GM23248 (cell line): Measurements from ENCODE around the gene POFUT2. TPM values are rescaled to one million over a fixed set of nuclear protein-coding genes. Genes with fewer than 3 reads are reported as not detected.

Experiments
- DNase-seq: peaks from one replicate; pipeline ENCODE4 v3.0.0-alpha.2; 2015
- H2AFZ ChIP-seq: fragments of 200-600 bp; sonication (generic); 2 replicates; pipeline ENCODE4 v1.6.1; 2016; ENCODE audit warnings: antibody characterized with exemption
- H3F3A ChIP-seq: fragments of 200-600 bp; sonication (generic); 2 replicates; pipeline ENCODE4 v1.6.1; 2016; ENCODE audit warnings: mild to moderate bottlenecking, antibody characterized with exemption, mixed run types; ENCODE audit not compliant: insufficient read depth
- H3K27ac ChIP-seq: fragments of 200-600 bp; sonication (generic); 2 replicates; pipeline ENCODE4 v1.5.1; 2016; ENCODE audit warnings: mild to moderate bottlenecking
- H3K27me3 ChIP-seq: fragments of 200-600 bp; sonication (generic); replicated peaks from 2 replicates; pipeline ENCODE4 v1.6.1; 2016; ENCODE audit warnings: mild to moderate bottlenecking; ENCODE audit not compliant: insufficient read depth
- H3K36me3 ChIP-seq: fragments of 200-600 bp; sonication (generic); 2 replicates; pipeline ENCODE4 v1.6.1; 2016; ENCODE audit warnings: low read depth, mild to moderate bottlenecking
- H3K4me1 ChIP-seq: fragments of 200-600 bp; sonication (generic); 2 replicates; pipeline ENCODE4 v1.6.1; 2016; ENCODE audit warnings: mild to moderate bottlenecking; ENCODE audit not compliant: insufficient read depth
- H3K4me2 ChIP-seq: fragments of 200-600 bp; sonication (generic); one replicate; pipeline ENCODE4 v1.6.1; 2016; ENCODE audit warnings: mild to moderate bottlenecking; ENCODE audit not compliant: unreplicated experiment
- H3K4me3 ChIP-seq: fragments of 200-600 bp; sonication (generic); 2 replicates; pipeline ENCODE4 v1.5.1; 2016; ENCODE audit warnings: mild to moderate bottlenecking
- H3K79me2 ChIP-seq: fragments of 200-600 bp; sonication (generic); 2 replicates; pipeline ENCODE4 v1.6.1; 2016; ENCODE audit warnings: mild to moderate bottlenecking; ENCODE audit not compliant: insufficient read depth
- H3K9ac ChIP-seq: fragments of 200-600 bp; sonication (generic); 2 replicates; pipeline ENCODE4 v1.6.1; 2016; ENCODE audit warnings: mild to moderate bottlenecking
- H3K9me2 ChIP-seq: fragments of 200-600 bp; sonication (generic); 2 replicates; pipeline ENCODE4 v1.6.1; 2016; ENCODE audit warnings: mixed run types, mild to moderate bottlenecking, moderate library complexity; ENCODE audit not compliant: insufficient read depth
- H3K9me3 ChIP-seq: fragments of 200-600 bp; sonication (generic); one replicate; pipeline ENCODE4 v1.6.1; 2017; ENCODE audit warnings: low read depth
- H4K20me1 ChIP-seq: fragments of 200-600 bp; sonication (generic); 2 replicates; pipeline ENCODE4 v1.6.0; 2016; ENCODE audit not compliant: insufficient read depth
- EZH2 ChIP-seq: fragments of 200-600 bp; sonication (generic); IDR thresholded peaks from 2 replicates; pipeline ENCODE4 v1.6.1; 2018; ENCODE audit warnings: antibody characterized with exemption, mild to moderate bottlenecking; ENCODE audit not compliant: insufficient read depth, poor library complexity, severe bottlenecking
- EZH2phosphoT487 ChIP-seq: fragments of 200-600 bp; sonication (generic); IDR thresholded peaks from 2 replicates; pipeline ENCODE4 v1.6.1; 2018; ENCODE audit warnings: antibody characterized with exemption, moderate library complexity, mild to moderate bottlenecking, low read depth; ENCODE audit not compliant: insufficient read depth
- WGBS, 2 experiments: methylation state at CpG; one replicate each; pipeline ENCODE4 v1.1.6; 2015 to 2017; ENCODE audit warnings: low lambda C conversion rate in 2 of 2, low coverage in 1 of 2; ENCODE audit errors: missing lambda C conversion rate in 2 of 2; 5-methylcytosine and 5-hydroxymethylcytosine counted together
- in situ Hi-C: fragments of 300-500 bp; cut with MboI; formaldehyde crosslinking; loops from 2 replicates; pipeline ENCODE4 v1.15.0; 2020
- polyA plus RNA-seq: library from polyadenylated mRNA; unstranded; fragments of >200 nt; fragmentation: Nextera tagmentation; extraction: Ambion mirVana; gene quantifications from 2 replicates; pipeline ENCODE4 v1.2.1, GENCODE V29; 2016
- total RNA-seq: library from RNA; depleted of rRNA; stranded (reverse); fragments of >200 nt; shearing (Covaris generic); gene quantifications from 2 replicates; pipeline ENCODE4 v1.2.3, GENCODE V29; 2014

Gene POFUT2
- total and polyA plus RNA-seq, 2 experiments from 2014 or later, result 30.1 to 48.2 TPM

DNA sequence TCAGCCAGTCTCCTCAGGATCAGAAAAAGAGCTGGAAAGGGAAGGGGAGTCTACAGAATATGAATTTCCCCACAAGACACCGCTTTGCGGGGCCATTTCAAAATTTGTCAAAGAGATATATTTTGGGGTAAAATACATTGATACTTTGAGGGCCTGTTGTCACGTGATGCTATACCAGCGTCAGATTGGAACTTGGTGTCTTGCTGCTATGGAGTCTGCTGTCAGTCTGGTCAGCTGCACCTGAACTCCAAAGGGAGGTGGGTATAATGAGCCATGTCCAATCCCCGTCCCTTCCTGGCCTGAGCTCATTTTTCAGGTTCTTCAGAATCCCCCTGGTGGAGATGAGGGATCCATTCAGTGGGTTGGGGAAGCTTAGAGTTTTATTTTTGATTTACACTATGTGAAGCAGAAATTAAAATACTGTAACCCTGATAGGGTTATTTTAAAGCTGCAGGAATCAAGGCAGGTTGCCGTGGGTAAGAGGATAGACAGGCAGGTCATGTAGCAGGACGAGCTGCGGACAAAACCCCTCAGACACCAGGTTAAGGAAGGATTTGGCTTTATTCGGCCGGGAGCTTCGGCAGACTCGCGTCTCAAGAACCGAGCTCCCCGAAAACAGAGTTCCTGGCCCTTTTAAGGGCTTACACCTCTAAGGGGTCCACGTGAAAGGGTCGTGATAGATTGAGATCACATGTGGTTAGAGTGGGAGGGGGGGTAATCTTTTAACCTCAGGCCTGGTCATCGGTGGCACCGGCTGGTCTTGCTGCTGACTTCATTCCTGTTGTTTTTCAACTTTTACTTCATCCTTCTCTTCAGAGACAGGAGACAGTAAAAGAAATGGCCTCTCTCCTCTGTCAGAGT, 2.2 kb upstream of the POFUT2 start:
- no peaks in the 10 kb centered on the region for H3K9me2 ChIP-seq
- no peak for TF ChIP-seq EZH2
- TF ChIP-seq EZH2phosphoT487, result no peak
- no peaks in the 10 kb centered on the region for H4K20me1 ChIP-seq
- peak; percentile 43 for DNase-seq
- H3K4me2 ChIP-seq, result no peak overlapping the region
- H3K4me3 ChIP-seq, result no peak overlapping the region
- H2AFZ ChIP-seq, result no peak overlapping the region
- H3F3A ChIP-seq, result peaks cover 15% of the 10 kb centered on the region; the same call in 1 of the 2 replicates
- H3K9me3 ChIP-seq, result no peaks in the 10 kb centered on the region
- H3K79me2 ChIP-seq, result peaks cover 38% of the 10 kb centered on the region
- H3K9ac ChIP-seq, result no peak overlapping the region
- 79 to 91% methylated on average over 19 of the region's 19 CpGs for WGBS, 2 experiments
- in situ Hi-C loops, result loop anchor here (25.0 kb wide), 1 partner anchor 547 kb away; no protein-coding TSS in a partner anchor
- H3K27ac ChIP-seq, result no peak overlapping the region
- peaks cover 26% of the 10 kb centered on the region for H3K4me1 ChIP-seq
- peaks cover 12% of the 10 kb centered on the region for H3K36me3 ChIP-seq
- no peaks in the 10 kb centered on the region for H3K27me3 ChIP-seq

- Histone ChIP-seq H3K4me1 (peaks cover 22% of the 10 kb centered on the region), H3K27me3 (no peaks in the 10 kb centered on the region), H3K9me3 (no peaks in the 10 kb centered on the region), H3K36me3 (peaks cover 19% of the 10 kb centered on the region), H3K4me3 (peak overlapping the region; percentile 77), H3K27ac (no peak overlapping the region), H3K9me2 (no peaks in the 10 kb centered on the region), H3K9ac (peak overlapping the region; percentile 87), H4K20me1 (no peaks in the 10 kb centered on the region), H2AFZ (no peak overlapping the region), H3K4me2 (peak overlapping the region; percentile 85), H3K79me2 (peaks cover 45% of the 10 kb centered on the region), H3F3A (peaks cover 15% of the 10 kb centered on the region; the same call in 1 of the 2 replicates)
- in situ Hi-C loops, result loop anchor here (25.0 kb wide), 1 partner anchor 548 kb away; no protein-coding TSS in a partner anchor
- DNase-seq, result no peak
- no peak for TF ChIP-seq EZH2phosphoT487
- no peak for TF ChIP-seq EZH2
- 70 to 75% methylated on average over 3 of the region's 3 CpGs for WGBS, 2 experiments
These were observed 1.4 kb upstream of the POFUT2 start for GRCh38 chr21:45289134-45289533.

GRCh38 chr21:45288441-45288841, 746 bp upstream of the POFUT2 start:
- WGBS, 2 experiments, result 8 to 14% methylated on average over 19 to 22 of the region's 34 CpGs
- H2AFZ ChIP-seq, result no peak overlapping the region
- H3K4me2 ChIP-seq, result peak overlapping the region; percentile 85
- DNase-seq, result peak; percentile 57
- peaks cover 23% of the 10 kb centered on the region for H3K36me3 ChIP-seq
- peaks cover 15% of the 10 kb centered on the region; the same call in 1 of the 2 replicates for H3F3A ChIP-seq
- H3K4me1 ChIP-seq, result peaks cover 17% of the 10 kb centered on the region
- no peaks in the 10 kb centered on the region for H4K20me1 ChIP-seq
- H3K79me2 ChIP-seq, result peaks cover 52% of the 10 kb centered on the region
- H3K4me3 ChIP-seq, result peak overlapping the region; percentile 77
- H3K9me3 ChIP-seq, result no peaks in the 10 kb centered on the region
- H3K9me2 ChIP-seq, result no peaks in the 10 kb centered on the region
- in situ Hi-C loops, result loop anchor here (25.0 kb wide), 1 partner anchor 549 kb away; no protein-coding TSS in a partner anchor
- TF ChIP-seq EZH2phosphoT487 (no peak), EZH2 (no peak)
- no peak overlapping the region for H3K27ac ChIP-seq
- peak overlapping the region; percentile 87 for H3K9ac ChIP-seq
- H3K27me3 ChIP-seq, result no peaks in the 10 kb centered on the region

- Histone ChIP-seq H3K27me3 (no peaks in the 10 kb centered on the region), H3K9me3 (no peaks in the 10 kb centered on the region), H2AFZ (no peak overlapping the region), H3K9me2 (no peaks in the 10 kb centered on the region), H3K4me1 (peaks cover 12% of the 10 kb centered on the region; the same call in 1 of the 2 replicates), H3K27ac (peak overlapping the region; percentile 23), H3K4me2 (peak overlapping the region; percentile 75), H4K20me1 (no peaks in the 10 kb centered on the region), H3K4me3 (peak overlapping the region; percentile 77), H3K9ac (peak overlapping the region; percentile 87), H3F3A (peaks cover 15% of the 10 kb centered on the region; the same call in 1 of the 2 replicates), H3K36me3 (peaks cover 23% of the 10 kb centered on the region), H3K79me2 (peaks cover 65% of the 10 kb centered on the region)
- in situ Hi-C loops, result loop anchor here (25.0 kb wide), 1 partner anchor 550 kb away; no protein-coding TSS in a partner anchor
- 2 to 4% methylated on average over 21 to 53 of the region's 54 CpGs for WGBS, 2 experiments
- DNase-seq, result peak; percentile 65
- no peak for TF ChIP-seq EZH2phosphoT487
- TF ChIP-seq EZH2, result no peak
These were observed 841 bp downstream of the POFUT2 start for GRCh38 chr21:45286671-45287437.
